H1 (cell line): ENCODE measurements around the gene RENBP. TPM values are rescaled to one million over a fixed set of nuclear protein-coding genes. Genes with fewer than 3 reads are reported as not detected.

Experiments used
- ATF2 ChIP-seq: IDR thresholded peaks from 2 replicates; pipeline ENCODE4 v1.6.1; 2012; ENCODE audit warnings: low read length, inconsistent platforms
- BRCA1 ChIP-seq: IDR thresholded peaks from 2 replicates; pipeline ENCODE4 v1.6.1; 2012; ENCODE audit warnings: low read depth, low read length, improper control_type of control experiment
- GTF2F1 ChIP-seq: IDR thresholded peaks from 2 replicates; pipeline ENCODE4 v1.6.1; 2012; ENCODE audit warnings: low read depth, low read length, improper control_type of control experiment, borderline replicate concordance
- JUND ChIP-seq: IDR thresholded peaks from 2 replicates; pipeline ENCODE4 v1.6.1; 2011; ENCODE audit warnings: mild to moderate bottlenecking, improper control_type of control experiment, low read length
- KDM1A ChIP-seq: fragments of 200-600, 300-600 bp; sonication (generic); IDR thresholded peaks from 2 replicates; pipeline ENCODE4 v1.7.1; 2016; ENCODE audit warnings: mild to moderate bottlenecking, low read length, borderline replicate concordance
- KDM5A ChIP-seq: fragments of 200-600 bp; IDR thresholded peaks from 2 replicates; pipeline ENCODE4 v1.7.1; 2012; ENCODE audit warnings: mild to moderate bottlenecking, low read length, inconsistent platforms, mixed read lengths
- POLR2AphosphoS5 ChIP-seq: IDR thresholded peaks from 2 replicates; pipeline ENCODE4 v1.6.1; 2011; ENCODE audit warnings: low read depth, low read length
- POU5F1 ChIP-seq: IDR thresholded peaks from 2 replicates; pipeline ENCODE4 v1.6.1; 2011; ENCODE audit warnings: low read depth, mild to moderate bottlenecking, low read length, moderate library complexity
- RXRA ChIP-seq: IDR thresholded peaks from 2 replicates; pipeline ENCODE4 v1.6.1; 2011; ENCODE audit warnings: low read depth, mild to moderate bottlenecking, low read length, moderate library complexity; ENCODE audit not compliant: insufficient read depth
- SAP30 ChIP-seq: fragments of 300-600 bp; sonication (generic); IDR thresholded peaks from 2 replicates; pipeline ENCODE4 v1.7.1; 2012; ENCODE audit warnings: low read length, moderate library complexity, mild to moderate bottlenecking, inconsistent platforms; ENCODE audit not compliant: insufficient read depth, insufficient replicate concordance
- polyA plus RNA-seq, 7 experiments: library from polyadenylated mRNA; depleted of rRNA in 3 of 7; stranded (reverse) in 5 of 7; unstranded in 2 of 7; fragments of >200 nt in 5 of 7; fragments of 200-250 nt in 2 of 7; gene quantifications; 1 replicate in 5 of 7; 2 replicates in 1 of 7; 4 replicates in 1 of 7; pipeline versions ENCODE4 v1.2.1 to v1.2.3, GENCODE V29; 2011 to 2013; ENCODE audit warnings: missing spikeins in 2 of 7, mixed read lengths in 2 of 7
- total RNA-seq: library from RNA; stranded (reverse); fragmentation: NEBNext Ultra II Directional; extraction: Animal tissue kit (Norgen Biotek cat#: 25700); gene quantifications from 2 replicates; pipeline ENCODE4 v1.2.1, GENCODE V29; 2021
- TF ChIP-seq, protein P1 (sequence below), 3 experiments: IDR thresholded peaks; 1 replicate in 2 of 3; 2 replicates in 1 of 3; pipeline versions ENCODE4 v1.5.1 to v1.6.1; 2011; ENCODE audit warnings: low read length in 3 of 3, mild to moderate bottlenecking in 3 of 3, inconsistent platforms in 2 of 3, low read depth in 1 of 3, moderate library complexity in 1 of 3; ENCODE audit not compliant: insufficient read depth in 1 of 3; ENCODE audit errors: control extremely low read depth in 1 of 3

RENBP gene
- total and polyA plus RNA-seq, 2 of the 8 experiments (the other 6 are each of a cell fraction or from before 2014, with no cell fraction given), result 12.4 to 21.8 TPM

DNA sequence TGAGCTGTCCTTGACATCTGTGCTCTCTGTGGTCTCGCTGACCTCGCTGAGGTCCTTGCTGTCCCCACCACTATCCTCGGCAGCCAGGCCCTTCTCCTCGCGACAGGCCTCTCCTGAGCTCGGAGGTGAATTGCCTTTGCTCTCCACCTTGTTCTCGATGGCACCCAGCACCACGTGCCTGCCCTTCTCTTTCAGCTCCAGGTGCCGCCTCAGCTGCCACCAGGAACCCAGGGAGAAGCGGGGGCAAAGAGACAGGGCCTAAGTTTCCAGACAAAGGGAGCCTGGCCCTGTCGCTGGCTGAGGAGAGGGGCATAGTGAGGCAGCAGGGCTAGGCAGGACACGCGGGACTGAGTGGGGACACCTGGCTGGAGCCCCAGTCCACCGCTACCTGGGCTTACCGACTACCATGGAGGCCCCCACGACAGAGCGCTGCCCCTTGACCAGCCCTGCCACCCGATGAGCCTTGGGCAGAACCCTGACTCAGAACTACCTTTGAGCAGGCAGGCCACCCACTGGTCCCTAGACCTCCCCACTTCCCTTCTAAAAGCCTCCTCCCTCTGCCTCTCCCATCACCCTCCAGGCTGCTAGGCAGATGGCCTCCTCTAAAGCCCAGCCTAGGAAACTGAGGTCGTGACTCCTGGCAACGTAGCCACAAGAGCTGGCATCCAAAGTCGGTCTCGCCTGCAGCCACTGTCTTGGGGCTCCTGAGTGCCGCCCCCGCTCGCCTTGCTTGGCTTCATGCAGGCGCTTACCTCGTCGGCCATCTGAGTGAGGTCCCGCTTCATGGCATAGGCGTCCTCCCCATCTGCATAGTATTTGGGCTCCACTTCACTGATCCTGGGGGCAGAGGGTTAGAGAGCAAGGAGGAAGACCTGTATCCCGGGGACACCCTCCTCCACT, 14.2 kb downstream of the RENBP start (continued):
- TF ChIP-seq RXRA, result no peak
- no peak for TF ChIP-seq BRCA1
- TF ChIP-seq, protein P1, sequence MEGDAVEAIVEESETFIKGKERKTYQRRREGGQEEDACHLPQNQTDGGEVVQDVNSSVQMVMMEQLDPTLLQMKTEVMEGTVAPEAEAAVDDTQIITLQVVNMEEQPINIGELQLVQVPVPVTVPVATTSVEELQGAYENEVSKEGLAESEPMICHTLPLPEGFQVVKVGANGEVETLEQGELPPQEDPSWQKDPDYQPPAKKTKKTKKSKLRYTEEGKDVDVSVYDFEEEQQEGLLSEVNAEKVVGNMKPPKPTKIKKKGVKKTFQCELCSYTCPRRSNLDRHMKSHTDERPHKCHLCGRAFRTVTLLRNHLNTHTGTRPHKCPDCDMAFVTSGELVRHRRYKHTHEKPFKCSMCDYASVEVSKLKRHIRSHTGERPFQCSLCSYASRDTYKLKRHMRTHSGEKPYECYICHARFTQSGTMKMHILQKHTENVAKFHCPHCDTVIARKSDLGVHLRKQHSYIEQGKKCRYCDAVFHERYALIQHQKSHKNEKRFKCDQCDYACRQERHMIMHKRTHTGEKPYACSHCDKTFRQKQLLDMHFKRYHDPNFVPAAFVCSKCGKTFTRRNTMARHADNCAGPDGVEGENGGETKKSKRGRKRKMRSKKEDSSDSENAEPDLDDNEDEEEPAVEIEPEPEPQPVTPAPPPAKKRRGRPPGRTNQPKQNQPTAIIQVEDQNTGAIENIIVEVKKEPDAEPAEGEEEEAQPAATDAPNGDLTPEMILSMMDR (IDR thresholded peaks at IDR 0.05; ENCODE audit: control extremely low read depth in 1 of 3, insufficient read depth in 1 of 3, low read depth in 1 of 3, low read length in 3 of 3), result no peak
- TF ChIP-seq POU5F1, result no peak
- TF ChIP-seq JUND, result no peak
- no peak for TF ChIP-seq KDM5A
- no peak for TF ChIP-seq POLR2AphosphoS5
- TF ChIP-seq GTF2F1, result no peak
- TF ChIP-seq ATF2, result no peak
- no peak for TF ChIP-seq KDM1A
- TF ChIP-seq SAP30, result no peak
- TF ChIP-seq, all 59 proteins: peak for 0
